ENCODE results near the gene DLX5. TPM values are rescaled to one million over a fixed set of nuclear protein-coding genes. Genes with fewer than 3 reads are reported as not detected.
A peak's percentile ranks its signal among the peaks of the same experiment; 100 is the strongest.

Gene DLX5
- total RNA-seq, 1 experiment from 2014 or later, result not detected

- no peak overlapping the region for H3K4me3 ChIP-seq (ENCODE audit: low read depth in 2 of 2, low read length in 2 of 2)
- BruUV-seq (replicated peaks), result no TSS peak
- no peaks in the 10 kb centered on the region for H3K36me3 ChIP-seq (ENCODE audit: control insufficient read depth, insufficient read depth, low read length)
- ChIA-PET CTCF (no interaction called here), POLR2A (no interaction called here)
- 0 out of 2 replicates have a peak, but pooled peaks cover 2% of the 10 kb centered on the region for H3K4me1 ChIP-seq (ENCODE audit: control insufficient read depth, insufficient read depth, low read length)
- peaks cover 6% of the 10 kb centered on the region; the same call in 1 of the 2 replicates for H3K27me3 ChIP-seq (ENCODE audit: control insufficient read depth, insufficient read depth, low read length)
- DNase-seq (ENCODE audit: low read depth, low spot score) (no peak), ATAC-seq (no peak)
- intact Hi-C loops (cut with micrococcal nuclease; ENCODE audit: unreplicated experiment), result no loop called here
- in situ Hi-C loops (cut with HindIII; ENCODE audit: low pct_unique_long_range_greater_than_20kb, low sequenced_read_pairs), result no loop called here
- H3K9me3 ChIP-seq (ENCODE audit: control insufficient read depth, insufficient read depth, low read depth, low read length), result no peaks in the 10 kb centered on the region
- no peak overlapping the region for H3K27ac ChIP-seq (ENCODE audit: low read length)
- TF ChIP-seq POLR2AphosphoS5 (IDR thresholded peaks at IDR 0.05; ENCODE audit: low read depth, low read length), result no peak
- TF ChIP-seq CTCF (IDR thresholded peaks at IDR 0.05), result no peak
- no peak for TF ChIP-seq REST (IDR thresholded peaks at IDR 0.05; ENCODE audit: insufficient read depth in 1 of 2, low read depth in 2 of 2, low read length in 1 of 2)
Measured at GRCh38 chr7:97007583-97007861, 17.1 kb downstream of the DLX5 start.

GRCh38 chr7:97006816-97007582, 17.6 kb downstream of the DLX5 start:
- ChIA-PET CTCF (no interaction called here), POLR2A (no interaction called here)
- H3K4me3 ChIP-seq (ENCODE audit: low read depth in 2 of 2, low read length in 2 of 2), result peak overlapping the region; percentile 49
- H3K27me3 ChIP-seq (ENCODE audit: control insufficient read depth, insufficient read depth, low read length), result peaks cover 5% of the 10 kb centered on the region; the same call in 1 of the 2 replicates
- BruUV-seq (replicated peaks), result no TSS peak
- TF ChIP-seq TCF7L2 (IDR thresholded peaks at IDR 0.05; ENCODE audit: low read depth, low read length) (no peak), POLR2AphosphoS5 (IDR thresholded peaks at IDR 0.05; ENCODE audit: low read depth, low read length) (no peak)
- ATAC-seq (0 out of 2 replicates have a peak, but pooled peaks have one; percentile 2), DNase-seq (ENCODE audit: low read depth, low spot score) (no peak)
- intact Hi-C loops (cut with micrococcal nuclease; ENCODE audit: unreplicated experiment) (no loop called here), in situ Hi-C loops (cut with HindIII; ENCODE audit: low pct_unique_long_range_greater_than_20kb, low sequenced_read_pairs) (no loop called here)
- no peaks in the 10 kb centered on the region for H3K9me3 ChIP-seq (ENCODE audit: control insufficient read depth, insufficient read depth, low read depth, low read length)
- H3K36me3 ChIP-seq (ENCODE audit: control insufficient read depth, insufficient read depth, low read length), result no peaks in the 10 kb centered on the region
- H3K4me1 ChIP-seq (ENCODE audit: control insufficient read depth, insufficient read depth, low read length), result 0 out of 2 replicates have a peak, but pooled peaks cover 2% of the 10 kb centered on the region
- H3K27ac ChIP-seq (ENCODE audit: low read length), result no peak overlapping the region

- Histone ChIP-seq H3K27me3 (ENCODE audit: control insufficient read depth, insufficient read depth, low read length) (no peaks in the 10 kb centered on the region), H3K4me3 (ENCODE audit: low read depth in 2 of 2, low read length in 2 of 2) (peak overlapping the region; percentile 49 to 63), H3K4me1 (ENCODE audit: control insufficient read depth, insufficient read depth, low read length) (0 out of 2 replicates have a peak, but pooled peaks cover 2% of the 10 kb centered on the region), H3K9me3 (ENCODE audit: control insufficient read depth, insufficient read depth, low read depth, low read length) (no peaks in the 10 kb centered on the region), H3K27ac (ENCODE audit: low read length) (no peak overlapping the region), H3K36me3 (ENCODE audit: control insufficient read depth, insufficient read depth, low read length) (no peaks in the 10 kb centered on the region)
- TF ChIP-seq SIN3A (IDR thresholded peaks at IDR 0.05; ENCODE audit: borderline replicate concordance, insufficient read depth, low read depth, low read length) (no peak), TCF7L2 (IDR thresholded peaks at IDR 0.05; ENCODE audit: low read depth, low read length) (no peak), POLR2AphosphoS5 (IDR thresholded peaks at IDR 0.05; ENCODE audit: low read depth, low read length) (no peak)
- DNase-seq (ENCODE audit: low read depth, low spot score), result no peak
- no TSS peak for BruUV-seq (replicated peaks)
- intact Hi-C loops (cut with micrococcal nuclease; ENCODE audit: unreplicated experiment) (no loop called here), in situ Hi-C loops (cut with HindIII; ENCODE audit: low pct_unique_long_range_greater_than_20kb, low sequenced_read_pairs) (no loop called here)
- POLR2A ChIA-PET, result interaction anchor here (0.6 to 0.7 kb wide), 2 partner anchors 8 to 12 kb away, joined by 5 to 9 read pairs; no protein-coding TSS in a partner anchor
- ATAC-seq, result peak; percentile 87
- CTCF ChIA-PET, result no interaction called here
Measured at GRCh38 chr7:97006055-97006815, 18.4 kb downstream of the DLX5 start.

All from Panc1 (cell line).